A673 (cell line): ENCODE results near the gene PLEK. TPM values are rescaled to one million over a fixed set of nuclear protein-coding genes. Genes with fewer than 3 reads are reported as not detected.

Experiments used
- BruUV-seq: library from RNA; stranded (reverse); fragments of 400-500 nt; replicated peaks from 2 replicates; lab custom pipeline; 2021; lab: Mats Ljungman, UMichigan
- CTCF ChIA-PET: fragments of 300-600 bp; sonication (Branson Sonifier 250); formaldehyde crosslinking; loops from one replicate; lab custom pipeline; 2022; ENCODE audit warnings: antibody characterized with exemption; lab: Charles Lee
- POLR2A ChIA-PET: fragments of 300-600 bp; sonication (Branson Sonifier 250); formaldehyde crosslinking; loops from one replicate; lab custom pipeline; 2022; ENCODE audit warnings: antibody characterized with exemption; ENCODE audit not compliant: low non-redundant PET; lab: Charles Lee
- DNase-seq: peaks from one replicate; pipeline ENCODE4 v3.0.0-alpha.2; 2015; ENCODE audit warnings: low spot score
- H3K27ac ChIP-seq: fragments of 200-600 bp; sonication (generic); 2 replicates; pipeline ENCODE4 v1.5.1; 2016; ENCODE audit warnings: mixed run types, low read depth, mild to moderate bottlenecking, mixed read lengths, antibody characterized with exemption, low read length; ENCODE audit not compliant: poor library complexity, severe bottlenecking
- H3K27me3 ChIP-seq: fragments of 200-600 bp; sonication (generic); replicated peaks from 2 replicates; pipeline ENCODE4 v1.6.1; 2017; ENCODE audit warnings: mixed run types, low read depth, mild to moderate bottlenecking, mixed read lengths, antibody characterized with exemption, low read length; ENCODE audit not compliant: insufficient read depth, poor library complexity
- H3K36me3 ChIP-seq: fragments of 200-600 bp; sonication (generic); 2 replicates; pipeline ENCODE4 v1.6.1; 2016; ENCODE audit warnings: mixed run types, mild to moderate bottlenecking, mixed read lengths, antibody characterized with exemption, low read length; ENCODE audit not compliant: insufficient read depth, poor library complexity, severe bottlenecking
- H3K4me1 ChIP-seq: fragments of 200-600 bp; sonication (generic); 2 replicates; pipeline ENCODE4 v1.6.1; 2017; ENCODE audit warnings: mixed run types, mild to moderate bottlenecking, mixed read lengths, antibody characterized with exemption, low read length; ENCODE audit not compliant: insufficient read depth, poor library complexity, severe bottlenecking
- H3K4me3 ChIP-seq: fragments of 200-600 bp; sonication (generic); 2 replicates; pipeline ENCODE4 v1.5.1; 2016; ENCODE audit warnings: low read depth, mixed run types, mild to moderate bottlenecking, mixed read lengths, low read length; ENCODE audit not compliant: poor library complexity, severe bottlenecking
- H3K9me3 ChIP-seq: fragments of 200-600 bp; sonication (generic); 2 replicates; pipeline ENCODE4 v1.6.1; 2016; ENCODE audit warnings: mixed run types, low read depth, mild to moderate bottlenecking, mixed read lengths, antibody characterized with exemption, low read length; ENCODE audit not compliant: poor library complexity, severe bottlenecking
- EZH2 ChIP-seq: fragments of 200-600 bp; sonication (generic); IDR thresholded peaks from 2 replicates; pipeline ENCODE4 v1.6.1; 2017; ENCODE audit warnings: borderline replicate concordance, low read depth, mild to moderate bottlenecking, mixed read lengths, antibody characterized with exemption, low read length; ENCODE audit not compliant: poor library complexity, severe bottlenecking
- intact Hi-C: fragments of 100-400 bp; cut with micrococcal nuclease; formaldehyde crosslinking; loops from one replicate; pipeline ENCODE4 v1.10.0; 2022; ENCODE audit not compliant: unreplicated experiment
- total RNA-seq: library from RNA; stranded (reverse); gene quantifications from 2 replicates; pipeline ENCODE4 v1.2.3, GENCODE V29; 2021
- TF ChIP-seq, protein P1 (sequence below): fragments of 300-800, 200-600 bp; sonication (generic); conservative IDR thresholded peaks from 2 replicates; pipeline ENCODE4 v1.5.1; 2017; ENCODE audit warnings: low read depth, mild to moderate bottlenecking, antibody characterized with exemption, low read length, moderate library complexity, mixed read lengths

PLEK gene
- total RNA-seq, 1 experiment from 2014 or later, result not detected

DNA sequence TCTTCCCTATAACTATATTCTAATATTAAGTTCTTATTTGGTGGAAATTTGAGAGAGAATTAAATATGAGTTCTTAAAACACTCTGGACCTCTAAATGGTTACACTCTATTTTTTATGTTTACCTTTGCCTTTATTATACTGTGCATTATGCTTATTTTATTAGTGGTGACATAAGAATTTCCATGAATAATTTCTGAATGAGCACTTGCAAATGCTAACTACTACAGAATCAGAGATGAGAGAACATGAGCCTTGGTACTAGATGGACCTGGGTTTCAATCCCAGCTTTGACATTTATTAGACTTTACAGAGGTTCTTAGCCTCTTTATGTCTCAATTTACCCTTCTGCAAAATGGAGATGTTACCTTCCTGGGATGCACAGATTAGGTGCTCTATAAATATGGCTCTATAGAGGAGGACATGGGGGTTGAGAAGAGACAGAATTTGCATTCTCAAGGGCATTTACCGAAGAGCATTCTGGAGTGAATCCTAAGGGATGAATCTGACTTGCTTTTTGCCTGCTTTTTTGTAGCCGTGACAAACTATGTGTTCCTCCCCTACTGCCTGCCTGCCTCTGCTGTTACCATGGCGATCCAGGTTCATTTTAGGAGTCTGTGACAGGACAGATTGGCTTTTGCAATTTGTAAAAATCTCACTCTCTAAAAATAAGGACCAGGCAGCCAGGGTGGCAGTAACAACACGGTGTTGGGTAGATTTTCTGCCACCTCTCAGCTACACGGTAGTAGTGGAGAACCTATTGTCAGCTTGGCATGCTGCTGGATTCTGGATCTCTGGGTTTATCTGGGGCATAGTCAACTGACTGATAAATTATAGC, 24.6 kb upstream of the PLEK start:
- Histone ChIP-seq H3K36me3 (no peaks in the 10 kb centered on the region), H3K4me3 (no peak overlapping the region), H3K9me3 (no peaks in the 10 kb centered on the region), H3K27ac (no peak overlapping the region), H3K27me3 (peaks cover 37% of the 10 kb centered on the region), H3K4me1 (no peaks in the 10 kb centered on the region)
- CTCF ChIA-PET, result no interaction called here
- POLR2A ChIA-PET, result no interaction called here
- BruUV-seq, result no TSS peak
- intact Hi-C loops, result no loop called here
- TF ChIP-seq, protein P1, sequence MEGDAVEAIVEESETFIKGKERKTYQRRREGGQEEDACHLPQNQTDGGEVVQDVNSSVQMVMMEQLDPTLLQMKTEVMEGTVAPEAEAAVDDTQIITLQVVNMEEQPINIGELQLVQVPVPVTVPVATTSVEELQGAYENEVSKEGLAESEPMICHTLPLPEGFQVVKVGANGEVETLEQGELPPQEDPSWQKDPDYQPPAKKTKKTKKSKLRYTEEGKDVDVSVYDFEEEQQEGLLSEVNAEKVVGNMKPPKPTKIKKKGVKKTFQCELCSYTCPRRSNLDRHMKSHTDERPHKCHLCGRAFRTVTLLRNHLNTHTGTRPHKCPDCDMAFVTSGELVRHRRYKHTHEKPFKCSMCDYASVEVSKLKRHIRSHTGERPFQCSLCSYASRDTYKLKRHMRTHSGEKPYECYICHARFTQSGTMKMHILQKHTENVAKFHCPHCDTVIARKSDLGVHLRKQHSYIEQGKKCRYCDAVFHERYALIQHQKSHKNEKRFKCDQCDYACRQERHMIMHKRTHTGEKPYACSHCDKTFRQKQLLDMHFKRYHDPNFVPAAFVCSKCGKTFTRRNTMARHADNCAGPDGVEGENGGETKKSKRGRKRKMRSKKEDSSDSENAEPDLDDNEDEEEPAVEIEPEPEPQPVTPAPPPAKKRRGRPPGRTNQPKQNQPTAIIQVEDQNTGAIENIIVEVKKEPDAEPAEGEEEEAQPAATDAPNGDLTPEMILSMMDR, result no peak
- TF ChIP-seq EZH2, result no peak
- no peak for DNase-seq

DNA sequence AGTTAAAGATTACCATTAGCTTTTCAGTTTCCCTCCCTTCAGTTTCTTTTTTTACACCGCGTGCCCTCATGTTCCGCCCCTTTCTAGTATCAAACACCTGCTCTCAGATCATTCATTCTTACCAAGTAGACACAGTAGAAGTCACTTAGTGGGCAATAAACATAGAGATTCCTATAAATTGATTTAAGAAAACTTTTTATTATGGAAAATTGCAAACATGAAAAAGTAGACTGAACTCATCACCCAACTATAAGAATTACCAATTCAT, 24.1 kb upstream of the PLEK start:
- Histone ChIP-seq H3K36me3 (no peaks in the 10 kb centered on the region), H3K9me3 (no peaks in the 10 kb centered on the region), H3K27ac (no peak overlapping the region), H3K4me3 (no peak overlapping the region), H3K27me3 (peaks cover 41% of the 10 kb centered on the region), H3K4me1 (no peaks in the 10 kb centered on the region)
- DNase-seq, result no peak
- CTCF ChIA-PET, result no interaction called here
- BruUV-seq, result no TSS peak
- intact Hi-C loops, result no loop called here
- POLR2A ChIA-PET, result no interaction called here
- TF ChIP-seq EZH2, result no peak
- TF ChIP-seq, protein P1, result no peak

DNA sequence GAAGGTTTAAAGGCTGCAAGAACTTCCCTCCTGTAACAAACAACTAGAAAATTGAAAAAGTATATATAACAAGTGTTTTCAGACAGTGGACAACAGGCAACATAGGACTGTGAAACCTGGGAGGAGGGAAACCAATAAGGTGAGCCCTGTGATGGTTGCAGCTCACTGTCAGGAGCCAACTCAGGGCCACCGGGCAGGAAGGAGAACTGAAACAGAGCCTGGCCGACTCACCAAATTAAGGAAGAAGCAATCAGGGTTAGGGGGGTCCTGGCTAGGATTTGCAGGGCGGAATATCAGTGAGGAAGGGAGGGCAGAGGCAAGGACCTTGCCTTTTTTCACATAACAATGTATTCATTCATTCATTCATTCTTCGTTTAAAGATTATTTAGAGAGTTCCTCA, 23.5 kb upstream of the PLEK start:
- TF ChIP-seq, protein P1, result no peak
- TF ChIP-seq EZH2, result no peak
- no TSS peak for BruUV-seq
- no peaks in the 10 kb centered on the region for H3K4me1 ChIP-seq
- H3K27me3 ChIP-seq, result peaks cover 41% of the 10 kb centered on the region
- H3K27ac ChIP-seq, result no peak overlapping the region
- no peaks in the 10 kb centered on the region for H3K9me3 ChIP-seq
- H3K4me3 ChIP-seq, result no peak overlapping the region
- H3K36me3 ChIP-seq, result no peaks in the 10 kb centered on the region
- no peak for DNase-seq
- ChIA-PET CTCF (no interaction called here), POLR2A (no interaction called here)
- intact Hi-C loops, result no loop called here
